NCI-H2107 treated with DMSO at 0.1 percent for 48 hours (cell line): ENCODE measurements around the gene CST7.
"Not testable (repeated sequence)": the region's sequence is repeated elsewhere in the genome, so short reads cannot be mapped to it uniquely, and the experiment has no call there.

Experiments used
- DNase-seq: peaks from one replicate; lab custom pipeline; 2025; ENCODE audit not compliant: unreplicated experiment; lab: John Stamatoyannopoulos, UW

CST7 gene, protein sequence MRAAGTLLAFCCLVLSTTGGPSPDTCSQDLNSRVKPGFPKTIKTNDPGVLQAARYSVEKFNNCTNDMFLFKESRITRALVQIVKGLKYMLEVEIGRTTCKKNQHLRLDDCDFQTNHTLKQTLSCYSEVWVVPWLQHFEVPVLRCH

DNA sequence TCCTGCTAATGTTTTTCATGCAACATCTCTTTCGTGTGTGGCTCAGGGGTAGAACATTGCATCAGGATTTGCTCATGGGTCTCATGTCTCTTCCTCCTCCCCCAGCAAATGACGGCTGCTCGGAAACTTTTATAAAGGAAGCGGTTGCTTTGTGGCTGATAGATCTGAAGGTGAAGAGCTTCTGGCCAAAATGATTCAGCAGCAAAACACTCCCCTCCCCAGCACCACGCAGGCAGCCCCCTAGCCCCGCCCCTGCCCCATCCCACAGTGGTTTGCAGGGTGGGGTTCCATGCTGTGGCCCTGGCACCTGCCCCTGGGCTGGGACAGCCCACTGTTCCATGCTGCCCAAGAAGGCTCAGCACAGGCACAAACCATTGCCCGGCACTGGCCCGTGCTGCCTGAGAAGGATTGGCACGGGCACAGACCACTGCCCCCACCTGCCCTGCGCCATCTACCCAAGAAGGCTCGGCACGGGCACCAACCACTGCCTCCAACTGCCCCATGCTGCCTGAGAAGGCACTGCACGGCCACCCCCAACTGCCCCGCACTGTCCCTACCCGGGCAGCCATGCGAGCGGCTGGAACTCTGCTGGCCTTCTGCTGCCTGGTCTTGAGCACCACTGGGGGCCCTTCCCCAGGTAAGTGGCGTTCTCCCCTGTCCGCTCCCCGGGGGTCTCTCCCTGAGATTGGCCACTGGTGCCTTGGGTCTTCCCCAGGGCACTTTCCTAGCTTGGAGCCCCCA is at the start of gene CST7:
TSS of gene CST7 (plus strand) at position 331 of the 741 bp plus-strand sequence. CDS start at position 568, 237 bp downstream.
- no peak for DNase-seq

DNA sequence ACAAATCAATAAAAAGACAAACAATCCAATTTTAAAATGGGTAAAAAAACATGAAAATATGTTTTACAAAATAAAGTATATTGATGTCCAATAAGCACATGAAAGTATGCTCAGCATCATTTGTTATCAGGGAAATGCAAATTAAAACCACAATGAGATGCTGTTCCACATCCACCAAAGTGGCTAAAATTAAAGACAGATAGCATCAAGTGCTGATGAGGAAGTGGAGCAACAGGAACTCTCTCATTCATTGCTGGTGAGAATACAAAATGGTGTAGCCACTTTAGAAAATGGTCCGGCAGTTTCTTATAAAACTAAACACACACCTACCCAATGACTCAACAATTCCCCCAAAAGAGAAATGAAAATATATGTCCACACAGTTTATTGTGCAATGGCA is 42.3 kb upstream of the CST7 start:
- no peak for DNase-seq

DNA sequence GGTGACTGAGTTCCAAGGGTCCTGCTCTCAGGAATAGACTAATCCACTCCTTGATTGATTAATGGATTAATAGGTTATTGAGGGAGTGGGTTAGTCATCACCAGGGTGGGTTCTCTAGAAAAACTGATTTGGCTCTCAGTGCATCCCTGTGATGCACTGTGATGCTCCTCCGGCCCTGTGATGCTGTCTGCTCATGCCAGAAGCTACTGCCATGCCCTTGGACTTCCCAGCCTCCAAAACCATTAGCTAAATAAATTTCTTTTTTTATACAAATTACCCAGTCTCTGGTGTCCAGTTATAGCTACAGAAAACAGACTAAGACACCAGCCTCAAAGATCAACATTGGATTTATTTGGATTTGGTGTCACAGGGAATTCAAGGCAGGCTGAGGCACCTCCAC is 40.4 kb upstream of the CST7 start:
- DNase-seq = no peak

DNA sequence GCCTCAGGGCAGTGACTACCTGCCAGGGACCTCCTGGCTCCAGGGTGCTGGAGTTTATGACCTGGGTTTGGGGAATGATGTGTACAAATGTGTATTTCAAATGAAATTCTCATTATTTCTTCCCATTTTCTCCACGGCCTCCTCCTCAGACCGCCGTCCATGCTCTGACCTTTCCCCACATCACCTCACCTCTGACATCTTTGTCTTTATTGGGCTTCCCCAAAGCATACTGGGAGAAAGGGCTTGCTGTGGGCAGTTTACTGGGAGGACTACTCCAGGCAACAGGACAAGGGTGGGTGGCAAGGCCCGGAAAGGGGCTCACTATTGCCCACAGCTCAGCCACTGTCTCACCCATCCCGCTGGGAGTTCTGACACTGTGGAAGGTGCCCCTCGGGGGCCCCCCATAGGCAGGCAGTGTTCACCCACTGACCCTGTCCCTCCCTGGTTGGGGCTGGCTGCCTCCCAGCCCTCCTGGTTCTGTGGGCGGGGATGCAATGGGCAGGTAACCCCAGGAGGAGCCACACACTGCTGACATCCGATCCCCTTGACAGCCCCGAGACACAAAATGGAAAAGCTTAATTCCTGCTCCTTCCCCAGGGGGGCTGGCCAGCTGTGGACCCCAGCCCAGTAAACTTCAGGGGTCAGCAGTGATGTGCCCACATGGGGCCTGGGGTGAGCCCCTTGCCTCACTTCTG is 39.8 kb upstream of the CST7 start:
- DNase-seq = no peak

DNA sequence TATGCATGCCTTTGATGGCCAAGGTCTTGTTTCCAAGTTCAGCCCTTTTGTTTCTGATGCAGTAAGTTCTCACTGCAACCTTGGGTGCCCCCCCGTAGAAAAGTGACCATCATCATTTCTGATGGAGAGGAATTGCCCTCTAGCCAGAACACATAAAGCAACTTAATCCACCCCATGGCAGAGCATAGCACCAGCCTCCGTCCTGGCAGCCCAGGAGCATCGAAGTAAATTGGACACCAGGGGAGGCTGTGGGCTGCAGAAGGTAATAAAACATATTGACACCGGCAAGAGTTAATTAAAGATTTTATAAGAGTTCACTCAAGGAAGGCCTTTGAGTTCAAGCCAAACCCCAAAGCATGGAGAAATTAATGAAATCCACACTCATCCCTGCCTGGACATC is 39.2 kb upstream of the CST7 start:
- no peak for DNase-seq

DNA sequence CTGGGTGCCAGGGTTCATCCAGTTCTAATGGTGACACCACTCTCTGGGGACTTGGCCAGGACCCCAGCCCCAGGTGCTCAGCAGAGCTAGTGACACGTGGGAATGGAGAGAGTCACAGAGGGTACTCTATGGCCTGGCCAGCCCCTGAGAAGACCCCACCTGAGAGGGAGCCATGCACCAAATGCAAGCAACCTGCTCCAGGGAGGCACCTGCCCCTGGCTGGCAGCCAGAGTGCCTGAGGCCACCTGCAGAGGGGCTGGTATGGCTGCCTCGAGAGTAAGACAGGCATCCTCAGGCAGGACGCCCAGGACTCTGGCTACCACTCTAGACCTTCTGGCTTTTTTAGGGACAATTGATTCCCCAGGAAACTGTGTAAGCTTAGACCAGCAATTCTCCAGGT is 38.6 kb upstream of the CST7 start:
- DNase-seq = no peak

DNA sequence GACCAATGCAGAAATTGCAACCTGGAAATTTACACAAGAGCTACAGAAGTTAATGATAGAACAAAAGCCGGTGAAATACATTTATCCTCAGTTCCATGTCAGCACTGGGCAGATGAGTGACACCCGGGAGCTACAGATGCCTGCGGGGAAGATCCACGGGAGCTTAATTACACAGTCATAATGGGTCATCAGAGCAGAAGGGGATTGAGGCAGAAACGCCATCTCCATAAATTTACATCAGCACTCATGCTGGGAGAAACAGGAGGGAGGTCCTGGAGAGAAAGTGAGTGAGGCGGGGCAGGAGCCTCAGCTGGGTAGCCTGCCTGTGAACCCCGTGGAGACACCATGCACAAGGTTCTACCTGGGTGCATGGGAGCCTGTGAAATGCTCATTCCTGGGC is 37.6 kb upstream of the CST7 start:
- no peak for DNase-seq

DNA sequence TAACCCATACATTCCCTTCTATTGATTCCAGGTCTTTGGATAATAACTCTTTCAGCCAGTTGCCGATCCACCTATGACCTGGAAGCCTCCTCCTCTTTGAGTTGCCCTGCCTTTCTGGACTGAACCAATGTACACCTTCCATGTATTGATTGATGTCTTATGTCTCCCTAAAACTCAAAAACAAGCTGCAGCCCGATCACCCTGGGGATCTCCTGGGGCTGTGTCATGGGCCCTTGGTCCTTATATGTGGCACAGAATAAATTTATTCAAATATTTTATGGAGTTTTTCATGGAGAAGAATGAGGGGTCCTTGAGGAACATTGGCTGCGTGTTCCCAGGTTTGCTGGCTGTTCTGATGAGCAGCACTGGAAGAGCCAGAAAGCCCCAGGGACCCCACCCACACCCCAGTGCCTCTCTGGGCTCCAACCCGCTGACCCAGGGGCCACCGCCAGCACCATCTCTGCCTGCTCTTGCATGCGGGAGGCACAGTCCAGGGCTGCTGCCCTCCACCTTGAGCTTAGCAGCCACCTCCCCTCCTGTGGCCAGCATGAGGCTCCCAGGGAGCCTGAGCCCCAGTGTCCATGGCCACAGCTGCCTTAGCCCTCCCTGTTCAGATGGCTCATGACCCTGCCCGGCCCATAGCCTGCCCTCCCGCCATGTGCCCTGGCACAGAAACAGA is 36.5 kb upstream of the CST7 start:
- no peak for DNase-seq

DNA sequence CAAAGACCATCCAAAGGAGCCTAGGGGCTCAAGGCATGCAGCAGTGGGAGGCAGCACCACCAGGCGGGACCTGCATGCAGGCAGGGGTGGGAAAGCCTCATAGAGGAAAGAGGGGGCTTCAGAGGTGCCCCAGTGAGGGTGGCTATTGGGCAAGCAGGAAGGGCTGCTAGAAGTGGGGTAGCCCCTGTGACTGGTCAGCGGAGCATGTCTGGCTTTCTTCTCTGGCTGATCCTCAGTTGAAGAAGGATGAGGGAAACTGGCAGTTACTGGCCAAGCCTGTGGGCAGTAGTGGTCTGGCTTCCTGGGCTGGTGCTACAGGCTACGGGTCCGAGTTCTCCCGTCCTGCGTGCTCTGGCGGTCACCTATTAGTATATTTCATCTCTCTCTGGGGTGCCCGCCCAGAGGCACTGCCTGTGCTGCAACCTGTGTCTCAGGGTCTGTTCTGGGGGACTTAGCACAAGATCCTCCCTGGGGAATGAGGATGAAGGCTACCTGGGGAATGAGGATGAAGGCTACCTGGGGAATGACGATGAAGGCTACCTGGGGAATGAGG is 35.9 kb upstream of the CST7 start:
- DNase-seq = no peak

DNA sequence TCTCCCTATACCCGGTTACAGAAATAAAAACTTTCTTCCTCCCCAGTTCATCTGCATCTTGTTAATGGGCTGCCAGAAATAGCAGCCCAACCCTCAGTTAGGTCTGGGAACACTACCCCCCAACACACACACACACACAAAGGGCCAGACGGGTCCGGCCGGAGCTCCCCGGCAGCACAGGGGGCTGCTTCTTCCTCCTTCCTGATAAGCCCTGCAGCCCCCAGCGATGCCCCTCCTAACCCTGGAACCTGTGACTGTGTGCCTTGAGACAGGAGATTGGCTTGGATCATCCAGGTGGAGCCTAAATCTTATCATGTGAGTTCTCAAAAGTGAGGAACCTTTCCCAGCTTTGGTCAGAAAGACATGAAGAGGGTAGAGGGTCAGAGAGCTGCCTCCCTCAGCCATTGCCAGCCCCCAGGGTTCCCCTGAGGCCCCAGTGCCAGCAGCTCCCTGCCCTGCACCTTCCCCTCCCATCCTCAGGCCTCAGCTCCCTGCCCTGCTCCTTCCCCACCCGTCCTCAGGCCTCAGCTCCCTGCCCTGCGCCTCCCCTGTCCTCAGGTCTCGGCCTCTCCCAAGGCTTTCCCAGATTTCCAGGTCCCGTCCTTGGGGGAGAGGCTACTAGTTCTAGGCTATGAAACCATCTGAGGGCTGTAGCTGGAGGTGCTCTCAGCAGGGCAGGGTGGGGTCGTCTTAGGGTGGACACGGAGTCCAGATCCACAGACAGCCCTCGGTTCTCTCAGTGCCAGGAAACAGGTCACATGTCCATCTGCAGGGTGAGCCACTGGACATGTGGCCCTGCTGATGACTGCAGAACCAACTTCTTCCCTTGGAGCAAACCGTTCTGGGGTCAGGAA is 34.5 kb upstream of the CST7 start:
- DNase-seq = no peak

DNA sequence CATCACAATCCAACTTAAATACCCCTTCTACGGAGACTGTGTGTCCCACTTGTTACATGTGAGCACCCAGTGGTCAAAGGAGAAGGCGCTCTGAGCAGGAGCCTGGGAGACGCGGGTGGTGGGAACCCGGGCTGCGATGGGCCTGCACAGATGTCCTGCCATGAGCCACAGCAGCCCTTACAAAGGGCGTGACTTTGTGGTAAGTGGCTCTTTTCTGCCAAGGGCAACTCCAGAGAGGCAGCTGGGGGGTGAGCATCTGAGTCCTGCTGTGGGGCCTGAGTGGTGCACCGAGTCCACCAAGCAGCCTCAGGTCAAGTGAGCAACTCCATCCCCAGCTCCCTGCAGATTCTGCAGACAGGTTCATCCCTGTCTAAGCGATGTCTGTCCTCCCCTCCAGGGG is 33.6 kb upstream of the CST7 start:
- DNase-seq = no peak

DNA sequence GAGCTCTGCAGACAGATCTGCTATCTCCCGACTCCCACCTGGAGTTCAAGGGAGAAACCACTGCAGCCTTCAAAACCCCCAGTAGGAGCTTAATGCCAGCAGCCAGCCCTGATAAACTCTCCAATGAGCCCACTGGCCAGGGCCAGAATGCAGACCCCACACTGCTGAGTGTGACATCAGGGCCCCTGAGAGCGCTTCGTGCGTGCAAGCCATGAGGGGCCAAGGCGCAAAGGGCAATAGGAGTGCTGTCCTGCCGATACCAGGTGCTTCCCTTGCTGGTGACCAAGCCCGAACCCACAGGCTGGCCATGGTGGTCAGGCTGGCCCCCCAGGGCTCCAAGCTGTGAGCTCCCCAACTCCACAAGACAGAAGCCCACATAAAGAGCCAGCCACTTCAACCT is 33.2 kb upstream of the CST7 start:
- no peak for DNase-seq

DNA sequence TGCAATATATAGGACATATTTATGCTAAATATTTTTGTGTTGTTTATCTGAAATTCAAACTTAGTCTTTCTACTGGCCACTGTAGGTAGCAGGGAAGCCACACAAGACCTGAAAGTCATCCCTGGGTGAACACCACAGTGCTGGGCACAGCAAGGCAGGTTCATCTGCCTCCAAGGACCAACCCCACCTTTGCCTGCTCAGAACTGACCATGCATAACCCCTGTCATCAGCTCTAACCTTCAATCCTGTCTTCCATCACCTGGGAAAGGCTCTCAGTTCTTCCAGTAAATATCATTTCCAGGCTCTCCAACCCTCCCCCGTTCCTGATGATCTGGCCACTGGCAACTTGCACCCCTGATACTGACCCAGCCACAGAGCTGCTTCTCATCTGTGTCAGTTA is 32.7 kb upstream of the CST7 start:
- no peak for DNase-seq

DNA sequence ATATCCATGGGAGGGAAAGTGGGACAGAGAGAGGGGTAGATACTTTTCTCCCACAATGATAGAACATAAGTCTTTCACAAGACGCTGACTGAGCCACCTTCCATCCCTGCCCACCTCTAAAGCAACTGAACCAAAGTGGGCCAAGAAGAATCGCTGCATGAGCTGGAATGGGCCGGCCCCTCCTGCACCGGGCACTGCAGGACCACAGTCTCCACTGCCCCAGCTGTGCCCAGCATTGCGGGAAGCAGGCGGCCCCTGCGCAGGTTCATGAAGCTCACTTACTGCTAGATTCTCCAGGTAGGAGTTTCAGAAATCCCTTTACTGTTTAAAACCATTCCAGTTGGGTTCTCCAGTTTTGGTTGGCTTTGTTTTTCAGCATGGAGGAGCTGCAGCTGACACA is 32.0 kb upstream of the CST7 start:
- no peak for DNase-seq

DNA sequence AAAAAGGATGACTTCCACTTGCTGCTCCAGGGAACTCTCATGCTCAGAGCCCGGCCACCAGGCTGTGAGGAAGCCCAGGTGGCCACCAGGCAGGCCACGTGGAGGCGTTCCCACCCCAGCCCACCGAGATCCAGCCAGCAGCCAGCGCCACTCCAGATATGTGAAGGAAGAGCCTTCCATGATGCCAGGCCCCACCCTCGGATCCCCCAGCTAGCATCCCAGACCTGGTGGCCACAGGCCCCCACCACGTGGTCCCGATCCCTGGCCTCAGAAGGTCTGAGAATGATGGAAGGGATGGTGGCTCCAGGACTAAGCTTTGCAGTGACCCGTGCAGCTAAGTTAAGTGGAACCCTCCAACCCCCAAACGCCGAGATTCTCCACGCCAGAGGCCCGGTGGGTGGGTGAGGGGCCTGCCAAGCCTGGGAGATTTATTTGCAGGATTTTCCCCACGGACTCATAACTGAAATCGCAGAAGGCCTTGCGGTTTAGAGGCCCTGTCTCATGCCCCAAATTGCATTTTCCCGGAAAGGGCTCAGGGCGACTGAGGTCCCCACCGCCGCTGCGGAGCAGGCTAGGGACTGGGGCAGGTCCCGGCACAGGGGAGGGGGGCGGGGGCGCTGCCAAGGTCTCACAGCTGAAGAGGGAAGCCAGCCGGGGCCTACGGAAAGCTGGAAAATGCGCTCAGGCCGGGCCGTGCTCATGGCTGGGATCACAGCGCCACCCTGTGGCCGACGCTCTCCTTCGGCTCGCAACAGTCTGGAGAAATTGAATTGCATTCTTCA is 31.1 kb upstream of the CST7 start:
- DNase-seq = peak; percentile 3

DNA sequence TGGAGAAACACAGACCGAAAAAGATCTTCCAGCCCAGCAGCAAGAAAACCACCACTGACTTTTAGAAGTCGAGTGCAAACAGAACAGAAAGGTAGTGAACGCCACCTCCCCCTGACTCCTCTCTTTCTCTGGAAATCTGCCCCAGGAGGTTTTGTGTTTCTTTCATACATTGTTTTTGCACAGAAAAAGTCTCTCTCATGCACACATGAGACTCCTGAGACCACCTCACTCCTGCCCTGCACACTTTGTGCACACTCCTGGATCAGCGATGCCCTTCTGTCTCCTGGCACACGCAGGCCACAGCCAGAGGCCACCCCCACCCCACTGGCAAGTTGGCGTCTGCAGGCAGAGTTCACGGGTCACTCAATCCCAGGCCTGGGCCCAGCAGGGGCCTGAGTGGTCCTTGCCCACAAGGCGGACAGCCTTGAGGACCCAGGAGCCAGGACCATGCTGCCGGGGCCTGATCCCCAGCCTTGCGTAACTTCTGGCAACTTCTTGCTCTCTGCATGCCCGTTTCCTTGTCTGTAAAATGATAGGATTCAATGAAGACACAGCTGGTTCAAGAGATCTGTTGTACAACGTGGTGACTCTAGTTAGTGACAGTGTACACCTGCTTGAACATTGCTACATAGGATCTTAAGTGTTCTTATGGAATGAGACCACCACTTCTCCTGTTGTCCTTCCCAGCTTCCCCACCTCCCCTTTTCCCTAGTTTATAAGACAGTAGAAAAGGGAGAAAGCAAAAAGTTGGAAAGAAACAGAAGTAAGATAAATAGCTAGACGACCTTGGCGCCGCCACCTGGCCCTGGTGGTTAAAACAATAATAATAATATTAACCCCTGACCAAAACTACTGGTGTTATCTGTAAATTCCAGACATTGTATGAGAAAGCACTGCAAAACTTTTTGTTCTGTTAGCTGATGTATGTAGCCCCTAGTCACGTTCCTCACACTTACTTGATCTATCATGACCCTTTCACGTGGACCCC is 30.2 kb upstream of the CST7 start:
- no peak for DNase-seq

DNA sequence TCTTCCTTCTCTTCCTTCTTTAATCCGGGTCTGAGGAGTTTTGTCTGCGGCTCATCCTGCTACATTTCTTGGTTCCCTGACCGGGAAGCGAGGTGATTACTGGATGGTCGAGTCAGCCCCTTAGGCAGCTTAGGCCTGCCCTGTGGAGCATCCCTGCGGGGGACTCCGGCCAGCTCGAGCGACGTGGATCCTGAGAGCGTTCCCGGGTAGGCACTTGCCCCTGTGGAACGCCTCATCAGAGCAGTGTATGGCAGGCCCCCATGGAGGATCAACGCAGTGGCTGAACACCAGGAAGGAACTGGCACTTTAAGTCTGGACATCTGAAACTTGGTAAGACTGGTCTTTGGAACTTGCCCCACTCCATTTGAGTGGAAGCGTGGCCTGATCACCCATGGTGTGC is 29.4 kb upstream of the CST7 start:
- not testable (repeated sequence) for DNase-seq

DNA sequence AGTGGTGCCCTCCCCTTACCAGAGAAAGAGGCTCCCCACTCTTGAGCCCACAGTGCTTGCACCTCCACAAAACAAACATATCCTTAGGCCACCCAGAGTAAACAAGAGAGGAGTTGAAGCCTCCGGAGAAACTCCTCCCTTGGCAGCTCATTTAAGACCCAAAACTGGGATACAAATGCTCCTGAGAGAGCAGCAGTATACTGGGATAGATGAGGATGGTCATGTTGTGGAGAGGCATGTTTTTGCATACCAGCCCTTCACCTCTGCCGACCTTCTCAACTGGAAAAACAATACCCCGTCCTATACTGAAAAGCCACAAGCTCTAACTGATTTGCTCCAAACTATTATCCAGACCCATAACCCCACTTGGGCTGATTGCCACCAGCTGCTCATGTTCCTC is 28.4 kb upstream of the CST7 start:
- DNase-seq = not testable (repeated sequence)

DNA sequence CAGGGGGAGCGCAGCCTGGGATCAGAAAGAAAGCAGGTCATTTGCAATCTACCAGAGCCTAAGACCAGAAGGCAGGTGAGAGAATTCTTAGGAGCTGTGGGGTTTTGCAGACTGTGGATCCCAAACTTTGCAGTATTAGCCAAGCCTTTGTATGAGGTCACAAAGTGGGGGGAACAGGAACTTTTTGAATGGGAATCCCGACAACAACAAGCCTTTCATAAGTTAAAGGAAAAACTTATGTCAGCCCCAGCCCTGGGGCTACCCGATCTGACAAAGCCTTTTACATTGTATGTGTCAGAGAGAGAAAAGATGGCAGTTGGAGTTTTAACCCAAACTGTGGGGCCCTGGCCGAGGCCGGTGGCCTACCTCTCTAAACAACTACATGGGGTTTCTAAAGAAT is 19.8 kb upstream of the CST7 start:
- not testable (repeated sequence) for DNase-seq
